HG02759 (cell line): ENCODE results near the gene RARS2.

Experiments used
- ATAC-seq: cut with Tn5 transposase; IDR thresholded peaks from one replicate; pipeline ENCODE4 v1.9.1; 2021; ENCODE audit warnings: mild to moderate bottlenecking, moderate library complexity; ENCODE audit not compliant: unreplicated experiment

RARS2 gene

GRCh38 chr6:87574237-87574804 lies 15.5 kb downstream of the RARS2 start:
- ATAC-seq = no peak

GRCh38 chr6:87573307-87574024 lies 16.3 kb downstream of the RARS2 start:
- ATAC-seq = no peak

GRCh38 chr6:87572883-87573282 lies 16.9 kb downstream of the RARS2 start:
- no peak for ATAC-seq

GRCh38 chr6:87572021-87572420 lies 17.8 kb downstream of the RARS2 start:
- ATAC-seq = no peak

GRCh38 chr6:87561017-87561416 lies 28.8 kb downstream of the RARS2 start:
- ATAC-seq = no peak

GRCh38 chr6:87558446-87558845 lies 31.3 kb downstream of the RARS2 start:
- ATAC-seq = no peak

GRCh38 chr6:87555506-87555905 lies 34.3 kb downstream of the RARS2 start:
- ATAC-seq = no peak

GRCh38 chr6:87553159-87553765 lies 36.5 kb downstream of the RARS2 start:
- ATAC-seq = no peak

GRCh38 chr6:87551799-87552198 lies 38.0 kb downstream of the RARS2 start:
- no peak for ATAC-seq

- no peak for ATAC-seq
Measured at GRCh38 chr6:87544474-87544735, 45.4 kb downstream of the RARS2 start.

- ATAC-seq = no peak
Measured at GRCh38 chr6:87543696-87544473, 45.9 kb downstream of the RARS2 start.

GRCh38 chr6:87541744-87542143 lies 48.0 kb downstream of the RARS2 start:
- no peak for ATAC-seq

- ATAC-seq = no peak
Measured at GRCh38 chr6:87541041-87541440, 48.7 kb downstream of the RARS2 start.

- no peak for ATAC-seq
Measured at GRCh38 chr6:87540539-87540938, 49.2 kb downstream of the RARS2 start.

- no peak for ATAC-seq
Measured at GRCh38 chr6:87539554-87539953, 50.2 kb downstream of the RARS2 start.

- ATAC-seq = no peak
Measured at GRCh38 chr6:87538510-87539260, 51.1 kb downstream of the RARS2 start.

- no peak for ATAC-seq
Measured at GRCh38 chr6:87534377-87535047, 55.3 kb downstream of the RARS2 start.

GRCh38 chr6:87529221-87529620 lies 60.6 kb downstream of the RARS2 start:
- ATAC-seq = no peak

- no peak for ATAC-seq
Measured at GRCh38 chr6:87522686-87523085, 67.1 kb downstream of the RARS2 start.

- ATAC-seq = no peak
Measured at GRCh38 chr6:87518453-87518852, 71.3 kb downstream of the RARS2 start.

GRCh38 chr6:87514831-87515230 lies 75.0 kb downstream of the RARS2 start:
- no peak for ATAC-seq
